ENCODE measurements around the gene CIDEC. TPM values are rescaled to one million over a fixed set of nuclear protein-coding genes. Genes with fewer than 3 reads are reported as not detected.
"Not testable (repeated sequence)": the region's sequence is repeated elsewhere in the genome, so short reads cannot be mapped to it uniquely, and the experiment has no call there.

CIDEC gene
- total RNA-seq, 2 donors from 2014 or later: 3.5 TPM; not detected in 1

DNA sequence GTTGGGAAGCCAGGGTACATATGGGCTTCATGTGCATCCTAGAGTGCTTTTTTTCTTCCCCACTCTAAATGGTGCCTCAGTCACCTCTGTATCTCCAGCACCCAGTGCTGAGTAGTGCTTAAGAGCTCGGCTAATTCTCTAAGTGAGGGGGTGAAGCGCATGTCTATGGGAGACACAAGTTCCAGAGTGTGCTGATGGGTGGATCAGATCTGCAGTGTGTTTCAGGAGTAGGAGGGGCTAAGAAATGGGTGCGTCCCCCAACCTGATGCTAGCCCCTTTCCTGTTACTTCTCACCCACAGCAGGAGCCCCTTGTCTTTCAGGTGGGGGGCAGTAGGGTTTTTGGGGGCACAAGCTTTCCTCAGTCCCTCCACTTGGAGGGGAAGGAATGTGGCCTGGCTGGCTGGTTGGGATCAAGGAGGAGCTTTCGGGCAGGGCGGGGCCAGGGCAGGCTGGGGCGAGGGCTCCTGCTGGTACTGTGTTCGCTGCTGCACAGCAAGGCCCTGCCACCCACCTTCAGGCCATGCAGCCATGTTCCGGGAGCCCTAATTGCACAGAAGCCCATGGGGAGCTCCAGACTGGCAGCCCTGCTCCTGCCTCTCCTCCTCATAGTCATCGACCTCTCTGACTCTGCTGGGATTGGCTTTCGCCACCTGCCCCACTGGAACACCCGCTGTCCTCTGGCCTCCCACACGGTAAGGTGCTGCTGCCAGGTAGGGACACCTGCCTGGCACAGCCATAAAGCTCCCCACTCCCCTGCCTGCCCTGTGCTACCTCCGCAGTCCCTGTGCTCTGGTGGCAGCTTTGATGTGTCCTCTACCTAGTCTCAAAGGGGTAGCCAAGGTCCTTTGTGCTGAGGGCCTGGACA lies 22.6 kb upstream of the CIDEC start, which contains the start of gene IL17RE:
TSS of gene IL17RE (plus strand) at position 477 of the 866 bp plus-strand sequence. CDS start at position 562, 85 bp downstream.
- Histone ChIP-seq H3K4me3 (peak within 1 kb of the TSS; percentile 22 to 28), H3K4me1 (replicated peaks) (no peaks in the 10 kb centered on the region), H3K9me3 (no peaks in the 10 kb centered on the region), H3K27me3 (replicated peaks; ENCODE audit: insufficient read depth) (no peaks in the 10 kb centered on the region), H3K36me3 (no peaks in the 10 kb centered on the region), H3K27ac (peak within 1 kb of the TSS; percentile 47 to 70)
- 16% methylated on average over 13 of the region's 13 CpGs for WGBS
- DNase-seq (ENCODE audit: low spot score): peak; percentile 66
- TF ChIP-seq POLR2A (IDR thresholded peaks at IDR 0.05) (peak; percentile 52), POLR2AphosphoS5 (IDR thresholded peaks at IDR 0.05) (no peak)
- intact Hi-C loops (cut with DNase I): no loop called here

DNA sequence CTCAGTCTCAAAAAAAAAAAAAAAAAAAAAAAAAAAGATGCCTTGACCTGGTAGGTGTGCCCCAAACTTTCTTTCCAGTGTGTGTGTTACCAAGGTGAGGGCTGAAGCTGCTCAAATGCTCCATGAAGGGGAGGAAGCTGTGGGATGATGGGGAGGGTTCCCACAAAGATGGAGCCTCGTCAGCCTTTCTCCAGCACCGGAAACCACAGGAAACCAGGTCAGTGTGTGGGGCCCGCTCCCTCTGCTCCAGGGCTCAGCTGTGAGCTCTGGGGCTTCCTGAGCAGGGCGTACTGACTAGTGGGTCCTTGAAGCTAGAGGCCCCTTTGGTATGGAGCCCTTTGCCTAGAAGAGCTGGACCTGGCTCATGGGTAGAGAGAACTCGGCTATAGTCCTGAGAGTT lies 21.9 kb upstream of the CIDEC start:
- no peaks in the 10 kb centered on the region for H3K36me3 ChIP-seq
- H3K4me1 ChIP-seq (replicated peaks): no peaks in the 10 kb centered on the region
- peak overlapping the region in 1 of 2 donors; percentile 70 for H3K27ac ChIP-seq
- no peak for DNase-seq (ENCODE audit: low spot score)
- no peak overlapping the region for H3K4me3 ChIP-seq
- TF ChIP-seq POLR2AphosphoS5 (IDR thresholded peaks at IDR 0.05): no peak
- TF ChIP-seq POLR2A (IDR thresholded peaks at IDR 0.05): no peak
- TF ChIP-seq, protein P1, sequence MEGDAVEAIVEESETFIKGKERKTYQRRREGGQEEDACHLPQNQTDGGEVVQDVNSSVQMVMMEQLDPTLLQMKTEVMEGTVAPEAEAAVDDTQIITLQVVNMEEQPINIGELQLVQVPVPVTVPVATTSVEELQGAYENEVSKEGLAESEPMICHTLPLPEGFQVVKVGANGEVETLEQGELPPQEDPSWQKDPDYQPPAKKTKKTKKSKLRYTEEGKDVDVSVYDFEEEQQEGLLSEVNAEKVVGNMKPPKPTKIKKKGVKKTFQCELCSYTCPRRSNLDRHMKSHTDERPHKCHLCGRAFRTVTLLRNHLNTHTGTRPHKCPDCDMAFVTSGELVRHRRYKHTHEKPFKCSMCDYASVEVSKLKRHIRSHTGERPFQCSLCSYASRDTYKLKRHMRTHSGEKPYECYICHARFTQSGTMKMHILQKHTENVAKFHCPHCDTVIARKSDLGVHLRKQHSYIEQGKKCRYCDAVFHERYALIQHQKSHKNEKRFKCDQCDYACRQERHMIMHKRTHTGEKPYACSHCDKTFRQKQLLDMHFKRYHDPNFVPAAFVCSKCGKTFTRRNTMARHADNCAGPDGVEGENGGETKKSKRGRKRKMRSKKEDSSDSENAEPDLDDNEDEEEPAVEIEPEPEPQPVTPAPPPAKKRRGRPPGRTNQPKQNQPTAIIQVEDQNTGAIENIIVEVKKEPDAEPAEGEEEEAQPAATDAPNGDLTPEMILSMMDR (IDR thresholded peaks at IDR 0.05): no peak
- intact Hi-C loops (cut with DNase I): no loop called here
- WGBS: 69% methylated on average over 5 of the region's 5 CpGs
- H3K27me3 ChIP-seq (replicated peaks; ENCODE audit: insufficient read depth): no peaks in the 10 kb centered on the region
- no peaks in the 10 kb centered on the region for H3K9me3 ChIP-seq

DNA sequence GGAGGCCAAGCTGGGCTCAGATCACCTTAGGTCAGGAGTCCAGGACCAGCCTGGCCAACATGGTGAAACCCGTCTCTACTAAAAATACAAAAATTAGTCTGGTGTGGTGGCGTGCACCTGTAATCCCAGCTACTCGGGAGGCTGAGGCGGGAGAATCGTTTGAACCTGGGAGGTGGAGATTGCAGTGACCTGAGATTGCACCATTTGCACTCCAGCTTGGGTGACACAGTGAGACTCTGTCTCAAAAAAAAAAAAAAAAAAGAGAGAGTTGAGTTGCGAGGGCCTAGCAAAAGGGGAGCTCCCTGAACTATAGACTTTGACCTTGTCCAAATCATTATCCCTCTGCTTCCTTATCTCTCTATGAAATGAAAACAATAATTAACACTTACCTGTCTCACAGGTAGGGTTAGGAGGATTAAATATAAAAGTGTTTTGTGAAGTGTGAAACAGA lies 20.9 kb upstream of the CIDEC start:
- H3K4me1 ChIP-seq (replicated peaks); H3K27me3 ChIP-seq (replicated peaks; ENCODE audit: insufficient read depth); intact Hi-C loops (cut with DNase I); H3K4me3 ChIP-seq; H3K27ac ChIP-seq; H3K36me3 ChIP-seq; DNase-seq (ENCODE audit: low spot score); H3K9me3 ChIP-seq: not testable (repeated sequence)
- 97% methylated on average over 6 of the region's 6 CpGs for WGBS

DNA sequence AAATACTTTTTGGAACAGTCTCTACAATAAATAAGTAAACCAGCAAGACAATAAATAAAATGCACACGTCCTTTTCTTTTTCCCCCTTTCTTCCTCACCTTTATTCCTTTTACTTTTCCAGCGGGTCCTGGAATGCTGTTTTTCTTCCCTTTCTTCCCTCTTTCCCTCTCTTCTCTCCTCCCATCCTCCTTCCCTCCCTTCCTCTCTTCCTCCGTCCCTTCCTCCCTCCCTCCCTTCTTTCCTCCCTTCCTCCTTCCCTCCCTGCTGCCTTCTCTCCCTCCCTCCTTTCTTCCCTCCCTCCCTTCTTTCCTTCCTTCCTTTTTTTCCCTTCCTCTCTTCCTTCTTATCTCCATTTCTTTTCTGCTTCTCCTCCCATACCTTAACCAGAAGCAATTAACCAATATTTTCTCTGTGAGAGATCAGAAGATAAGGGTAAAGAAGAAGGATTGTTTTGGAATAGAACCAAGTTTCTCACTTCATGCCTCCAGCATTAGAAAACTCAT lies 19.3 kb upstream of the CIDEC start:
- Histone ChIP-seq H3K36me3 (no peaks in the 10 kb centered on the region), H3K4me1 (replicated peaks) (no peaks in the 10 kb centered on the region), H3K27me3 (replicated peaks; ENCODE audit: insufficient read depth) (no peaks in the 10 kb centered on the region), H3K27ac (peak overlapping the region in 1 of 2 donors; percentile 86), H3K4me3 (no peak overlapping the region), H3K9me3 (no peaks in the 10 kb centered on the region)
- DNase-seq (ENCODE audit: low spot score): no peak
- TF ChIP-seq, protein P1 (IDR thresholded peaks at IDR 0.05): no peak
- TF ChIP-seq POLR2A (IDR thresholded peaks at IDR 0.05) (no peak), POLR2AphosphoS5 (IDR thresholded peaks at IDR 0.05) (no peak)
- WGBS: 51% methylated on average over 3 of the region's 3 CpGs
- intact Hi-C loops (cut with DNase I): no loop called here

DNA sequence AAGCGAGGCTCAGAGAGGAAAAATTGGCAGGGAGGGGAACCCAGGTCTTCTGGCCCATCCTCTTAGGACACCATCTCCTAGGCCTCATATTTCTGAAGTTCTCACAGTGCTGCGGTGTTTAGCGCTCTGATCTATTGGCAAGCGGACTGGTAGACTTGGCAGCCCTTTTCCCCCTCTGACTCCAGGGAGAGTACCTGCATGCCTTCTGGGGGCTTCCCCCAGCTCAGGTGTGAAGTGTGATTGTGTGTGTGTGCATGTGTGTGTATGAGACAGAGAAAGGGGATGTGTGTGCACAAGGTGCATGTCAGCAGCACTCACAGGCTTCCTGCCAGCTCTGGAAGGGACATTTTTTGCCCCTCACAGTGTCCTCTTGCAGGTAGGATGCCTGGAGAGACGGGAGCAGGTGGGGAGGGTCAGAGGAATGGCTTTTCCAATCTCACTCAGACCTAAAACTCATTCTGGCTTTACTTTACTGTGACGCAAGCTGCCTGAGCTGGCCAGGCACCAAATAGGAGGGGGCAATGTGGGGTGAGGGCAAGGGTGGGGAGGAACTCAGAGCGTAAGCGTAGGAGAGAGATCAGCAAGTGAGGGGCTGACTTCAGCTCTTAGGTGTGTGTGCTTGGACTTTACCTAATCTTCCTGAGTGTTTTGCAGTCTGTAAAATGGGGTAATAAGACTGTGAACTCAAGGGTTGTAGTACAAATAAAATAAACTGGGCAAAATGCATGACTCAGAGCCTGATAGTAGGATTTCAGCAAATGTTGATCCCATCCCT lies 18.6 kb upstream of the CIDEC start:
- intact Hi-C loops (cut with DNase I): no loop called here
- Histone ChIP-seq H3K4me1 (replicated peaks) (no peaks in the 10 kb centered on the region), H3K4me3 (no peak overlapping the region), H3K27ac (peak overlapping the region; percentile 75 to 86), H3K36me3 (peaks cover 0 to 3% of the 10 kb centered on the region in 2 donors), H3K27me3 (replicated peaks; ENCODE audit: insufficient read depth) (no peaks in the 10 kb centered on the region), H3K9me3 (no peaks in the 10 kb centered on the region)
- 50% methylated on average over 8 of the region's 8 CpGs for WGBS
- TF ChIP-seq POLR2A (IDR thresholded peaks at IDR 0.05) (no peak), POLR2AphosphoS5 (IDR thresholded peaks at IDR 0.05) (no peak)
- TF ChIP-seq, protein P1 (IDR thresholded peaks at IDR 0.05): no peak
- DNase-seq (ENCODE audit: low spot score): no peak
